Panc1 (cell line): ENCODE results near the gene PSMA6.

Source experiments
- CTCF ChIP-seq: fragments of 450-650 bp; IDR thresholded peaks from 2 replicates; pipeline ENCODE4 v1.5.1; 2017; ENCODE audit warnings: mild to moderate bottlenecking
- TF ChIP-seq, protein P1 (sequence below), 2 experiments: IDR thresholded peaks; 2 replicates each; pipeline ENCODE4 v1.6.1; 2011 to 2012; ENCODE audit warnings: low read depth in 2 of 2, control low read depth in 1 of 2, low read length in 1 of 2, mild to moderate bottlenecking in 1 of 2, moderate library complexity in 1 of 2; ENCODE audit not compliant: insufficient read depth in 1 of 2

- TF ChIP-seq CTCF: no peak
- TF ChIP-seq, protein P1, sequence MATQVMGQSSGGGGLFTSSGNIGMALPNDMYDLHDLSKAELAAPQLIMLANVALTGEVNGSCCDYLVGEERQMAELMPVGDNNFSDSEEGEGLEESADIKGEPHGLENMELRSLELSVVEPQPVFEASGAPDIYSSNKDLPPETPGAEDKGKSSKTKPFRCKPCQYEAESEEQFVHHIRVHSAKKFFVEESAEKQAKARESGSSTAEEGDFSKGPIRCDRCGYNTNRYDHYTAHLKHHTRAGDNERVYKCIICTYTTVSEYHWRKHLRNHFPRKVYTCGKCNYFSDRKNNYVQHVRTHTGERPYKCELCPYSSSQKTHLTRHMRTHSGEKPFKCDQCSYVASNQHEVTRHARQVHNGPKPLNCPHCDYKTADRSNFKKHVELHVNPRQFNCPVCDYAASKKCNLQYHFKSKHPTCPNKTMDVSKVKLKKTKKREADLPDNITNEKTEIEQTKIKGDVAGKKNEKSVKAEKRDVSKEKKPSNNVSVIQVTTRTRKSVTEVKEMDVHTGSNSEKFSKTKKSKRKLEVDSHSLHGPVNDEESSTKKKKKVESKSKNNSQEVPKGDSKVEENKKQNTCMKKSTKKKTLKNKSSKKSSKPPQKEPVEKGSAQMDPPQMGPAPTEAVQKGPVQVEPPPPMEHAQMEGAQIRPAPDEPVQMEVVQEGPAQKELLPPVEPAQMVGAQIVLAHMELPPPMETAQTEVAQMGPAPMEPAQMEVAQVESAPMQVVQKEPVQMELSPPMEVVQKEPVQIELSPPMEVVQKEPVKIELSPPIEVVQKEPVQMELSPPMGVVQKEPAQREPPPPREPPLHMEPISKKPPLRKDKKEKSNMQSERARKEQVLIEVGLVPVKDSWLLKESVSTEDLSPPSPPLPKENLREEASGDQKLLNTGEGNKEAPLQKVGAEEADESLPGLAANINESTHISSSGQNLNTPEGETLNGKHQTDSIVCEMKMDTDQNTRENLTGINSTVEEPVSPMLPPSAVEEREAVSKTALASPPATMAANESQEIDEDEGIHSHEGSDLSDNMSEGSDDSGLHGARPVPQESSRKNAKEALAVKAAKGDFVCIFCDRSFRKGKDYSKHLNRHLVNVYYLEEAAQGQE (IDR thresholded peaks at IDR 0.05; ENCODE audit: insufficient read depth in 1 of 2, low read depth in 2 of 2, low read length in 1 of 2): no peak
Observed at GRCh38 chr14:35292051-35292769, at the start of gene PSMA6.
